MCF 10A (cell line): ENCODE data around the gene NAA10. TPM values are rescaled to one million over a fixed set of nuclear protein-coding genes. Genes with fewer than 3 reads are reported as not detected.

Source experiments
- BruUV-seq: library from RNA; stranded (reverse); fragments of 400-500 nt; replicated peaks from 2 replicates; lab custom pipeline; 2021; lab: Mats Ljungman, UMichigan
- CTCF ChIA-PET: fragments of 300-600 bp; sonication (Branson Sonifier 250); formaldehyde crosslinking; extraction: SDS; loops from one replicate; lab custom pipeline; 2021; ENCODE audit warnings: antibody characterized with exemption, inconsistent platforms; lab: Yijun Ruan, JAX
- POLR2A ChIA-PET: fragments of 300-600, 350-650 bp; sonication (Branson Sonifier 250); formaldehyde crosslinking; extraction: SDS; loops from one replicate; lab custom pipeline; 2020; ENCODE audit warnings: antibody characterized with exemption, inconsistent platforms; lab: Yijun Ruan, JAX
- DNase-seq: peaks from one replicate; pipeline ENCODE4 v3.0.0-alpha.2; 2018; ENCODE audit not compliant: unreplicated experiment
- H3K27ac Mint-ChIP-seq: one replicate; pipeline ENCODE4 v1.8.0; 2022; ENCODE audit warnings: mild to moderate bottlenecking, low read depth, mixed read lengths; ENCODE audit not compliant: unreplicated experiment
- H3K27me3 Mint-ChIP-seq: one replicate; pipeline ENCODE4 v1.8.0; 2022; ENCODE audit warnings: mixed read lengths; ENCODE audit not compliant: insufficient read depth, unreplicated experiment
- H3K36me3 Mint-ChIP-seq: one replicate; pipeline ENCODE4 v1.8.0; 2022; ENCODE audit warnings: mild to moderate bottlenecking, moderate library complexity, mixed read lengths; ENCODE audit not compliant: insufficient read depth, unreplicated experiment
- H3K4me1 Mint-ChIP-seq: one replicate; pipeline ENCODE4 v1.8.0; 2022; ENCODE audit warnings: mixed read lengths; ENCODE audit not compliant: insufficient read depth, unreplicated experiment
- H3K4me3 Mint-ChIP-seq: one replicate; pipeline ENCODE4 v1.8.0; 2022; ENCODE audit warnings: mild to moderate bottlenecking, moderate library complexity, mixed read lengths; ENCODE audit not compliant: unreplicated experiment
- H3K9me3 Mint-ChIP-seq: one replicate; pipeline ENCODE4 v1.8.0; 2022; ENCODE audit warnings: mixed read lengths; ENCODE audit not compliant: unreplicated experiment
- intact Hi-C: fragments of 100-400 bp; cut with micrococcal nuclease; formaldehyde crosslinking; loops from 2 replicates; pipeline ENCODE4 v1.14.1; 2022
- total RNA-seq: library from RNA; stranded (reverse); gene quantifications from 2 replicates; pipeline ENCODE4 v1.2.3, GENCODE V29; 2022
- TF ChIP-seq, protein P1 (sequence below): fragments of 200-600 bp; IDR thresholded peaks from one replicate; pipeline ENCODE4 v1.8.0; 2022; ENCODE audit warnings: antibody characterized with exemption, mild to moderate bottlenecking; ENCODE audit not compliant: unreplicated experiment

Gene NAA10
- total RNA-seq, 1 experiment from 2014 or later, result 166 TPM

- TF ChIP-seq, protein P1, sequence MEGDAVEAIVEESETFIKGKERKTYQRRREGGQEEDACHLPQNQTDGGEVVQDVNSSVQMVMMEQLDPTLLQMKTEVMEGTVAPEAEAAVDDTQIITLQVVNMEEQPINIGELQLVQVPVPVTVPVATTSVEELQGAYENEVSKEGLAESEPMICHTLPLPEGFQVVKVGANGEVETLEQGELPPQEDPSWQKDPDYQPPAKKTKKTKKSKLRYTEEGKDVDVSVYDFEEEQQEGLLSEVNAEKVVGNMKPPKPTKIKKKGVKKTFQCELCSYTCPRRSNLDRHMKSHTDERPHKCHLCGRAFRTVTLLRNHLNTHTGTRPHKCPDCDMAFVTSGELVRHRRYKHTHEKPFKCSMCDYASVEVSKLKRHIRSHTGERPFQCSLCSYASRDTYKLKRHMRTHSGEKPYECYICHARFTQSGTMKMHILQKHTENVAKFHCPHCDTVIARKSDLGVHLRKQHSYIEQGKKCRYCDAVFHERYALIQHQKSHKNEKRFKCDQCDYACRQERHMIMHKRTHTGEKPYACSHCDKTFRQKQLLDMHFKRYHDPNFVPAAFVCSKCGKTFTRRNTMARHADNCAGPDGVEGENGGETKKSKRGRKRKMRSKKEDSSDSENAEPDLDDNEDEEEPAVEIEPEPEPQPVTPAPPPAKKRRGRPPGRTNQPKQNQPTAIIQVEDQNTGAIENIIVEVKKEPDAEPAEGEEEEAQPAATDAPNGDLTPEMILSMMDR, result no peak
Measured at GRCh38 chrX:153884136-153884535, 50.7 kb downstream of the NAA10 start.

GRCh38 chrX:153883163-153883843 is 51.5 kb downstream of the NAA10 start:
- peaks cover 39% of the 10 kb centered on the region for H3K27me3 Mint-ChIP-seq
- no peak for DNase-seq
- no peaks in the 10 kb centered on the region for H3K4me1 Mint-ChIP-seq
- BruUV-seq, result no TSS peak
- no peak overlapping the region for H3K4me3 Mint-ChIP-seq
- intact Hi-C loops, result no loop called here
- TF ChIP-seq, protein P1, result no peak
- ChIA-PET CTCF (interaction anchor here (1.4 kb wide), 1 partner anchor 121 kb away, joined by 9 read pairs; no protein-coding TSS in a partner anchor), POLR2A (no interaction called here)
- H3K9me3 Mint-ChIP-seq, result no peaks in the 10 kb centered on the region
- no peaks in the 10 kb centered on the region for H3K36me3 Mint-ChIP-seq
- no peak overlapping the region for H3K27ac Mint-ChIP-seq

More at GRCh38 chrX:153884136-153884535, 50.7 kb downstream of the NAA10 start:
- H3K4me1 Mint-ChIP-seq, result no peaks in the 10 kb centered on the region
- DNase-seq, result no peak
- H3K27me3 Mint-ChIP-seq, result peaks cover 33% of the 10 kb centered on the region
- H3K36me3 Mint-ChIP-seq, result no peaks in the 10 kb centered on the region
- CTCF ChIA-PET, result interaction anchor here (0.5 to 1.4 kb wide), 2 partner anchors 69 to 121 kb away, joined by 3 to 9 read pairs; no protein-coding TSS in a partner anchor
- H3K9me3 Mint-ChIP-seq, result no peaks in the 10 kb centered on the region
- intact Hi-C loops, result no loop called here
- H3K4me3 Mint-ChIP-seq, result no peak overlapping the region
- POLR2A ChIA-PET, result interaction anchor here (1.1 kb wide), 1 partner anchor 121 kb away, joined by 4 read pairs; no protein-coding TSS in a partner anchor
- H3K27ac Mint-ChIP-seq, result no peak overlapping the region
- BruUV-seq, result no TSS peak

DNA sequence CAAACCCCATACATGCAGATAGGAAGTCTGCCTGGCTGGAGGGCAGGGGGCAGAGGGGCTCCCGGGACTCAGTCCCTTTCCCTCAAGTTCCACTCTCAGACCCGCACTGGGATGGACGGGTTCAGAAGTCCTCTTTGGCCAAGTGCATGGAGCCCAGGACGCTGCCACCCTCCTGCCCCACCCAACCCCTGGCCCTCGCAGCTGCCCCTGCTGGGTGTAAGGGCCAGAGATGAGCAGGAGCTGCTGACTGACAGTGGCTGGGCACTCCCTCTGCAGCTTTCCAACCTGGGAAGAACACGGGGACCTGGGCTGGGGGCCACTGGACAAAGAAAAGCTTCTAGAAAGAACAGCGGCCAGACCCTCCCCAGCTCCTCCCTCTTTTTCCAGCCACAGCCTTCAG is 52.3 kb downstream of the NAA10 start:
- ChIA-PET POLR2A (no interaction called here), CTCF (no interaction called here)
- no peak overlapping the region for H3K4me3 Mint-ChIP-seq
- H3K27ac Mint-ChIP-seq, result no peak overlapping the region
- no peaks in the 10 kb centered on the region for H3K36me3 Mint-ChIP-seq
- no peaks in the 10 kb centered on the region for H3K9me3 Mint-ChIP-seq
- H3K4me1 Mint-ChIP-seq, result no peaks in the 10 kb centered on the region
- no peak for DNase-seq
- TF ChIP-seq, protein P1, result no peak
- no TSS peak for BruUV-seq
- H3K27me3 Mint-ChIP-seq, result peaks cover 38% of the 10 kb centered on the region
- intact Hi-C loops, result no loop called here

- TF ChIP-seq, protein P1, result no peak
- H3K27me3 Mint-ChIP-seq, result peaks cover 34% of the 10 kb centered on the region
Measured at GRCh38 chrX:153882086-153882498, 52.7 kb downstream of the NAA10 start.

More at GRCh38 chrX:153882086-153882498, 52.7 kb downstream of the NAA10 start:
- POLR2A ChIA-PET, result no interaction called here
- H3K4me3 Mint-ChIP-seq, result no peak overlapping the region
- intact Hi-C loops, result no loop called here
- H3K4me1 Mint-ChIP-seq, result no peaks in the 10 kb centered on the region
- DNase-seq, result no peak
- no peaks in the 10 kb centered on the region for H3K9me3 Mint-ChIP-seq
- CTCF ChIA-PET, result no interaction called here
- no peak overlapping the region for H3K27ac Mint-ChIP-seq
- no peaks in the 10 kb centered on the region for H3K36me3 Mint-ChIP-seq
- no TSS peak for BruUV-seq
